DND-41 (cell line): ENCODE results near the gene SAPCD2.

ENCODE experiments used
- ATAC-seq: fragments of 200-7000 bp; cut with Tn5 transposase; 3 replicates; pipeline ENCODE4 v1.9.1; 2021; ENCODE audit warnings: low read depth; ENCODE audit not compliant: insufficient read depth
- DNase-seq: peaks from one replicate; pipeline ENCODE4 v3.0.0-alpha.2; 2020
- H2AFZ ChIP-seq: 2 replicates; pipeline ENCODE4 v1.6.0; 2012; ENCODE audit warnings: low read depth, low read length
- H3K27ac ChIP-seq: 2 replicates; pipeline ENCODE4 v1.5.1; 2012; ENCODE audit warnings: low read length, inconsistent platforms
- H3K27me3 ChIP-seq: fragments of 200-600 bp; sonication (generic); 2 replicates; pipeline ENCODE4 v1.6.0; 2012; ENCODE audit warnings: low read length, mild to moderate bottlenecking, inconsistent platforms; ENCODE audit not compliant: insufficient read depth, poor library complexity
- H3K36me3 ChIP-seq: 2 replicates; pipeline ENCODE4 v1.5.1; 2012; ENCODE audit warnings: low read length, inconsistent platforms; ENCODE audit not compliant: insufficient read depth
- H3K4me1 ChIP-seq: 2 replicates; pipeline ENCODE4 v1.5.1; 2012; ENCODE audit warnings: mild to moderate bottlenecking, low read length; ENCODE audit not compliant: insufficient read depth
- H3K4me2 ChIP-seq: 2 replicates; pipeline ENCODE4 v1.6.0; 2012; ENCODE audit warnings: mild to moderate bottlenecking, moderate library complexity, low read length, inconsistent platforms; ENCODE audit not compliant: insufficient read depth
- H3K4me3 ChIP-seq, 2 experiments: fragments of 200-600 bp in 1 of 2; shearing (Covaris generic) in 1 of 2; 2 replicates each; pipeline ENCODE4 v1.5.1; 2012 to 2016; ENCODE audit warnings: inconsistent platforms in 2 of 2, low read length in 2 of 2, mild to moderate bottlenecking in 2 of 2, low read depth in 1 of 2, moderate library complexity in 1 of 2
- H3K79me2 ChIP-seq: 2 replicates; pipeline ENCODE4 v1.6.0; 2012; ENCODE audit warnings: low read length, inconsistent platforms; ENCODE audit not compliant: insufficient read depth
- H3K9ac ChIP-seq: 2 replicates; pipeline ENCODE4 v1.6.0; 2012; ENCODE audit warnings: low read depth, mild to moderate bottlenecking, inconsistent platforms, low read length, moderate library complexity
- H3K9me3 ChIP-seq: 2 replicates; pipeline ENCODE4 v1.5.1; 2012; ENCODE audit warnings: low read length, moderate library complexity, mild to moderate bottlenecking, inconsistent platforms; ENCODE audit not compliant: insufficient read depth, severe bottlenecking
- H4K20me1 ChIP-seq: 2 replicates; pipeline ENCODE4 v1.6.0; 2012; ENCODE audit warnings: low read length; ENCODE audit not compliant: insufficient read depth
- CTCF ChIP-seq: IDR thresholded peaks from 2 replicates; pipeline ENCODE4 v1.5.1; 2012; ENCODE audit warnings: borderline replicate concordance, low read length, moderate library complexity, mild to moderate bottlenecking; ENCODE audit not compliant: poor library complexity, severe bottlenecking; ENCODE audit errors: extremely low read depth
- EZH2 ChIP-seq: IDR thresholded peaks from 3 replicates; pipeline ENCODE4 v1.6.1; 2012; ENCODE audit warnings: borderline replicate concordance, low read depth, mild to moderate bottlenecking, moderate library complexity, low read length, inconsistent platforms; ENCODE audit not compliant: severe bottlenecking

Gene SAPCD2

GRCh38 chr9:137067860-137068538, 2.4 kb downstream of the SAPCD2 start:
- TF ChIP-seq CTCF (peak; percentile 80), EZH2 (no peak)

GRCh38 chr9:137066096-137066861, 4.1 kb downstream of the SAPCD2 start:
- peaks cover 16% of the 10 kb centered on the region for H3K79me2 ChIP-seq
- TF ChIP-seq CTCF, result no peak
- no peak for TF ChIP-seq EZH2
- peaks cover 29% of the 10 kb centered on the region for H3K36me3 ChIP-seq
- H3K4me2 ChIP-seq, result no peak overlapping the region
- ATAC-seq (no peak), DNase-seq (no peak)
- H2AFZ ChIP-seq, result no peak overlapping the region
- H3K9me3 ChIP-seq, result no peaks in the 10 kb centered on the region
- no peak overlapping the region for H3K9ac ChIP-seq
- peaks cover 33% of the 10 kb centered on the region for H3K4me1 ChIP-seq
- H4K20me1 ChIP-seq, result peaks cover 52% of the 10 kb centered on the region
- no peaks in the 10 kb centered on the region for H3K27me3 ChIP-seq
- no peak overlapping the region for H3K4me3 ChIP-seq
- no peak overlapping the region for H3K27ac ChIP-seq

More at GRCh38 chr9:137067860-137068538, 2.4 kb downstream of the SAPCD2 start:
- peak overlapping the region; percentile 97 for H3K4me2 ChIP-seq
- peak overlapping the region; percentile 60; the same call in 1 of the 2 replicates for H3K9ac ChIP-seq
- no peaks in the 10 kb centered on the region for H3K9me3 ChIP-seq
- H3K36me3 ChIP-seq, result peaks cover 29% of the 10 kb centered on the region
- peak overlapping the region in 1 of 2 experiments; percentile 76; a peak in 2 of 4 replicates for H3K4me3 ChIP-seq
- DNase-seq, result peak; percentile 87
- H3K27me3 ChIP-seq, result no peaks in the 10 kb centered on the region
- peaks cover 37% of the 10 kb centered on the region for H3K4me1 ChIP-seq
- peaks cover 16% of the 10 kb centered on the region for H3K79me2 ChIP-seq
- H4K20me1 ChIP-seq, result peaks cover 50% of the 10 kb centered on the region
- ATAC-seq, result peak; percentile 61
- no peak overlapping the region for H3K27ac ChIP-seq
- H2AFZ ChIP-seq, result no peak overlapping the region

- Histone ChIP-seq H3K4me1 (peaks cover 25% of the 10 kb centered on the region), H3K79me2 (peaks cover 13% of the 10 kb centered on the region), H3K36me3 (peaks cover 29% of the 10 kb centered on the region), H3K27me3 (no peaks in the 10 kb centered on the region), H4K20me1 (peaks cover 52% of the 10 kb centered on the region), H3K4me2 (no peak overlapping the region), H2AFZ (no peak overlapping the region), H3K9ac (no peak overlapping the region), H3K9me3 (no peaks in the 10 kb centered on the region), H3K27ac (no peak overlapping the region), H3K4me3 (no peak overlapping the region)
- DNase-seq (no peak), ATAC-seq (no peak)
- TF ChIP-seq EZH2 (no peak), CTCF (no peak)
Observed at GRCh38 chr9:137065336-137065967, 4.9 kb downstream of the SAPCD2 start.
